HG02840 (cell line): ENCODE results near the gene ACAP3.
"Not testable (repeated sequence)": the region's sequence is repeated elsewhere in the genome, so short reads cannot be mapped to it uniquely, and the experiment has no call there.

Experiments used
- ATAC-seq: cut with Tn5 transposase; IDR thresholded peaks from one replicate; pipeline ENCODE4 v1.9.1; 2021; ENCODE audit warnings: mild to moderate bottlenecking, moderate library complexity, moderate number of reproducible peaks; ENCODE audit not compliant: unreplicated experiment, low FRiP score

Gene ACAP3

DNA sequence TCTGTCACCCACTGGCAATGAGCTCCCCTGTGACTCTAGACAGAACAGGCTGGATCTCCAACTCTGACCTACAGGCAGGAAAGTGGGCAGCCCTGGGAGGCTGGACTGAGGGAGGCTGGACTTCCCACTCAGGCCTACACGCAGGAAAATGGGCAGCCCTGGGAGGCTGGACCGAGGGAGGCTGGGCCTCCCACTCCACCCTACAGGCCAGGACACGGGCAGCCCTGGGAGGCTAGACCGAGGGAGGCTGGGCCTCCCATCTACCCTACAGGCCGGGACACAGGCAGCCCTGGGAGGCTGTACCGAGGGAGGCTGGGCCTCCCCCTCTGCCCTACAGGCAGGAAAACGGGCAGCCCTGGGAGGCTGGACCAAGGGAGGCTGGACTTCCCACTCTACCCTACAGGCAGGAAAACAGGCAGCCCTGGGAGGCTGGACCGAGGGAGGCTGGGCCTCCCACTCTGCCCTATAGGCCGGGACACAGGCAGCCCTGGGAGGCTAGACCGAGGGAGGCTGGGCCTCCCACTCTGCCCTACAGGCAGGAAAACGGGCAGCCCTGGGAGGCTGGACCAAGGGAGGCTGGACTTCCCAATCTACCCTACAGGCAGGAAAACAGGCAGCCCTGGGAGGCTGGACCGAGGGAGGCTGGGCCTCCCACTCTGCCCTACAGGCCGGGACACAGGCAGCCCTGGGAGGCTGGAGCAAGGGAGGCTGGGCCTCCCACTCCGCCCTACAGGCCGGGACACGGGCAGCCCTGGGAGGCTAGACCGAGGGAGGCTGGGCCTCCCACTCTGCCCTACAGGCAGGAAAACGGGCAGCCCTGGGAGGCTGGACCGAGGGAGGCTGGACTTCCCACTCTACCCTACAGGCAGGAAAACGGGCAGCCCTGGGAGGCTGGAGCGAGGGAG is 59.5 kb downstream of the ACAP3 start:
- not testable (repeated sequence) for ATAC-seq

DNA sequence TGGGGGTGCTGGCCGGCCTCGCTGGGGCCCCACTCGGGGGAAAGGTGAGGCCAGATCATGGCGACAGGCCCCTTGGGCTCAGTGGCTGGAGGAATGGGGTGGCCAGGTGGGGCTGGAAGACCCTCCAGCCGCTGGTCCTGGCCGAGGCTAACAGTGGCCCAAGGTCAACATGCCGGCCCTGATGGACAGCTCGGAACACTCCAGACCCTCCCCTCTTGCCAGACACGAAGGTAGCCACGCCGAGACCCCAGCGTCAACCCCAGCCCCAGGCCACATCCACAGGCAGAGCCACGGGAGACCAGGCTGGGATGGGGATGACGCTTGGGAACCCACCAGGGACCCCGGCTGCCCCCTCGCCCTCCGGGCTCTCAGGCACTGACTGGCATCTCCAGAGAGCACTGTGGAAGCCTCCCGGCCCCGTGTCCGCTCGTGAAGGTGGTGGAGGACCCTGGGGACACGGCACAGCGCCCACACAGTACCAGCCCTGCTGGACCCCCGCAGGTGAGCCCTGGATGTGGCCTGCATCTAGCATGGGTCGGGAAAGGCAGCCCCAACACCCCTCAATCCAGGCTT is 60.3 kb downstream of the ACAP3 start:
- ATAC-seq: no peak

DNA sequence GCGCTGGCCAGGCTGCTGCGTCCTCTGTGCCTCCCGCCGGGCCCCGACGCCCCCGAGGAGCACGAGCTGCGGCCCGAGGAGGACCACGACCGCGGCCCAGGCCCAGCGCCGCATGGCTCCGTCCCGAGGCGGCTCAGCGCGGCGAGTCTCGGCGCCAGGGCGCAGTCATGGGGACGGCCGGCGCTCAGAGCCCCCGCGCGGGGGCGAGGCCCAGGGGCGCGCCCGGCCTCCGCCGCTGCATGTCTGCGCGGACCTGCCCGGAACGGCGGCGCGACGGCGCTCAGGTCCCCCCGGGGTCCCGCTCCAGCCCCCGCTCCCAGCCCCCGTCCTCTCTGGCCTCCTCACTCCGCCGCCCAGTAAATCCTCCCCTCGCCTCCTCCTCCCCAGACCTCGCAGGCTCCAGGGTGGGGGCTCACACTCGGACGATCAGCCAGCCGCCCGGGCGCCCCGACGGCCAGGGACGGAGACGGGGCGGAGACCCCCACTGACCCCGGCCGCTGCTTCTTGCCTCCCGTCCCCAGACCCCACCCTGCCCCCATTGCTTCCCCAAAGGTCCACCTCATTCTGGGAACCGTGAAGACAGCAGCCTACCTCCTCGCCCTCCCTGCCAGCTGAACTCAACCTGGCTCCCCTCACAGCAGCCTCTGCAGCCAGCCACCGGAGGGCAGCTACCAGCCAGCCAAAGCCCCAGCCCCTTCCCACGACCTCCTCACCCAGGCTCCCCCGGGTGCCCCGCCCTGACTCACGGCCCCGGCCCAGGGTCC is 61.0 kb downstream of the ACAP3 start, which contains the start of gene C1QTNF12:
Gene C1QTNF12 (minus strand): TSS at position 146 of the 764 bp plus-strand sequence. CDS start 32 bp downstream, at position 114.
- ATAC-seq: no peak

DNA sequence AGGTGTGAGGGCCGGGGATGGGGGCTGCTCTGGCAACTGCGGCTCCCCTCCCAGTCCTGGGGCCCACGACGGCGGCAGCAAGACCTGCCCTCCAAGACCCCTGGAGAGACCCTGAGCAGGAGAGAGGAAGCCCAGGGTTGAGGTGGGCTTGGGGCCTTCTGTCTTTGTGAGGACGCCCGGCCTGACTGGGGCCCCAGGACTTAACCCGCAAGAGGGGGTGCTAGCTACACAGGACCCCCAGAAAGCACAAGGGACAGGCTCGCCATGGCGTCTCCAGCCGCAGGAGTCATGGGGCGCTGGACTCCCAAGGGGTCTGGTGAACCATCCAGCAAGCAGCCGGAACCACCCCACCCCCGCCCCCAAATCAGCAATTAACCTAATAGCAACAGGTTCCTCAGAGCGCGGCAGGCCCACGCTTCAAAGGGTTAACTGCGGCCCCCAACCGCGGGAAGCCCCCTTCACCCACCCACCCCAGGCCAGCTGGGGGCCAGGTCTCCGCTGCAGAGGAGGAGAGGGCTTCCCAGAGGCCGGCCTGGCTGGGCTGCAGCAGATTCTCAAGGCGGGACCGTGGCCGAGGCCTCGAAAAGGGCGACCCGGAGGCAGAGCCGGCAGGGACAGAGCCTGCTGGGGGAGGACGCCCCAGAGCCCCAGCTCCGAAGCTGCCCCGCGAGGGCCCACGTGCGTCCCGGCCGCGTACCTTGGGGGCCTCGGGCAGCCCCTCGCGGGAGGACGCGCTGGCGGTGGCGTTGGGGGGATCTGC is 61.7 kb downstream of the ACAP3 start:
- no peak for ATAC-seq

DNA sequence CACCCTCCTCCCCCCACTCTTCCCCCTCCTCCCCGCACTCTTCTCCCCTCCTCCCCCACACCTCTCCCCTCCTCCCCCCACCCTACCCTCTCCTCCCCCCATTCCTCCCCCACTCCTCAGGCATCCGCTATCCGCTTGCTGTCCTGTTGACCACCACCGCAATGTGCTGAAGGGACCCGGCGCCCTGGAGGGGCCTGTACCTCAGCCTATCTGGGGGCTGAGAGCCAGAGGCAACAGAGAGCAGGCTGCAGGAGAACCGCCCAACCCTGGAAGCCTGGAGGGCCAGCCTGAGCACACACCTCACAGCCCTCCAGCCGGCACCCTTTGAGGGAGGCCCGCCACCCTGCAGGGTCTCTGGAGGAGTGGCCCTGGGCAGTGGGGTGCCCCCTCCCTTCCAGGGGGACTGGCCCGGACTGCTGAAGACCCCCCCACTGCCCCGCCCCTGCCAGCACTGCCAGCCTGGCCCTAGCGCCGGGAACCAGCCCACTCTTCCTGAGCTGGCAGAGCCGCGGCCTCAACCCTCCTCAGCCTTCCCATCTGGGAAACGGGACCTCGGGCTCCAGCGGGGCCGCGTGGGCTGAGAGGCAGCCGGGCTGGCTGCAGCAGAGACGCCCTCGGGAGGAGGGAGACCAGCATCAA is 62.4 kb downstream of the ACAP3 start:
- ATAC-seq: no peak

DNA sequence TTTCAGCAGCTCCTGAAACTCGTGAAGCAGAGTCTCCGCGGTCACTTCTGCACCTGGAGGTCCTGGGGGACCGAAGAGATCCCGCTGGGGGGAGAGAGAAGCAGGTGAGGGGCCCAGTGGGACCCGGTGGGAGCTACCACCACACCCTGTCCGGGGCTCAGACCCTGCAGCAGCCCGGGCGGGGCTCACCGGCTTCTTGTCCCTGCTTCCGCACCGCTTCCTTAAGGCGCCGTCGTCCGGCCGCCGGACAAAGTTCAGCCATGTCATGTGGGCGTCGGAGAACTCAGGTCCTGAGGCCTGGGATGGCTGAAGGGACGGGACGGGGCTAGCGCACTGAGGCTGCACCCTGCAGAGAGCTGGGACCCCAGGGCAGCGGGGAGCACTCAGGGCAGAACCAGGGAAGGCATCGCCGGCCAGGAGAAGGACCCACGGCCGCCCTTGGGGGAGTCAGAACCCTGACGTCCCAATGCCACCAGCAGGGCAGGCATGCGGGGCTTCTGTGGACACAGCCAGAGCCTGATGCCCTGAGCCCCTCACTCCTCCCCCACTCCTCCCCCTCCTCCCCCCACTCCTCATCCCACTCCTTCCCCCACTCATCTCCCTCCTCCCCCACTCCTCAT is 63.4 kb downstream of the ACAP3 start:
- no peak for ATAC-seq

DNA sequence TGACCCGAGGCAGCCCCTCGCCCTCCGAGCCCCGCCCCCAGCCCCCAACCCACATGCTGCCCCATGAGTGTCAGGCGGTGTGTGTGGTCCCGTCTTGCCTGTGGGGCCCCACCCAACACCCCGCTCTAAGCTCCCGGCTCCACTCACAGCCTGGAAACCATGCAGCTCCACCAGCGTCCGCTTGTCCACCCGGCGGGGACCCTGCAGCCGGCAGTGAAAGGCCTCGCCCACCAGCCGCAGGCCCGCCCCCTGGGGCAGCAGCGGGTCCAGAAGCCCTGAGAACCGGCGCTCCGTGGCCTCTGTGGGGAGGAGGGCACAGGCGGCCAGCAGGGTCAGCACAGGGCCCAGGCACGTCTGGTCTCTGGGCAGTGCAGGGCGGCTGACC is 63.9 kb downstream of the ACAP3 start:
- ATAC-seq: no peak

DNA sequence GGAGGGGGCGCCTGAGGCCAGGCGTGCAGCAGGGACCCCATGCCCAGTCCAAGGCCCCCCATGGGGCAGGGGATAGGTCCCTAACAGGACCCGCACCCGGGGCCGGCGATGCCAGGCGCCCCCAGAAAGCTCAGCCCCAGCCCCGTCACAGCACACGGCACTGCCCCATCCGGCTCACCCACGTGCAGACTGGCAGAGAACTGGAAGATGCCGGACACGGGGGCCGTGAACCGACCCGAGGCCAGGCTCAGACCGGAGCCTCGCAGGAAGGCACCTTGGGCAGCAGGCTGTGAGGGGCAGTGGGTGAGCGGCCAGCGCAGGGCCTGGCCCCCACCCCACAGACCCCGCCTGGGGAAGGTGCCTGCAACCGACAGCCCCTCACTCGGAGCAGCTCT is 64.5 kb downstream of the ACAP3 start:
- no peak for ATAC-seq

DNA sequence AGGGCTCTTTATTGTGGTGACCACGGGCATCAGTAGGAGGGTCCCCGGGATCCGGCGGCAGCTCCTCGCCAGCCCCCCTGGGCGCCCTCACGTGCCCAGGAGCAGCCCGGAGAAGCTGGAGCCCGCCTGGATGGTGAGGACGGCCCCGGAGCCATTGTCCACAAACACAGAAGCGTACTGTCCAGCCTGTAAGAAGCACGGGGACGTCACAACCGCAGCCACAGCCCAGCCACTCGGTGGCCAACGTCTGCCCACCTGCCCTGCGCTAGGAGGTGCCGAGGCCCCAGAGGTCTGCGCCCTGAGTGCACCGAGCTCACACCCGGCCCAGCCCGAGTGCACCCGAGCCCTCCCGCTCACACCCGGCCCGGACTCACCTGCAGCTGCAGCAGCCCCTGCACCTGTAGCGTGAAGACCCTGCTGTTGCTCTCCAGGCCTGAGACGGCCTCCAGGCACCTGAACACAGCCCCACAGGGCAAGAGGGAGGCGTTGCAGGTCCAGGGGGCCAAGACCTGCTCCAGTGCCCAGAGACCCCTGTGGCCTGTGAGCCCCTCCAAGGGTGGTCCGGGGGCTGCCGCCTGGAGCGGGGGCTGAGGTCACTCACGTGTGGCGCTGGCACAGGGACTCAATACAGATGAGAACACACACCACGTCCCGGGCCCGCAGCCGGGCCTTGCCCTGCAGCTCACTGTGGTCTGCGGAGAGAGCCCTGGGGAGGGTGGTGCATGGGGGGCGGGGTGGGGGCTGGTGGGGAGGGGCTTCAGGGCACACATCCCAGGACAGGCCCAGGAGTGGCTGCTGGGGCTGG is 65.1 kb downstream of the ACAP3 start:
- ATAC-seq: no peak
